Panc1 (cell line): ENCODE measurements around the gene PIM2.

Source experiments
- POLR2AphosphoS5 ChIP-seq: IDR thresholded peaks from 2 replicates; pipeline ENCODE4 v1.6.1; 2012; ENCODE audit warnings: mild to moderate bottlenecking, low read depth, low read length, moderate library complexity
- TF ChIP-seq, protein P1 (sequence below): fragments of 450-650 bp; IDR thresholded peaks from 2 replicates; pipeline ENCODE4 v1.5.1; 2017; ENCODE audit warnings: mild to moderate bottlenecking
- TF ChIP-seq, protein P2 (sequence below), 2 experiments: IDR thresholded peaks; 2 replicates each; pipeline ENCODE4 v1.6.1; 2011 to 2012; ENCODE audit warnings: low read depth in 2 of 2, control low read depth in 1 of 2, low read length in 1 of 2, mild to moderate bottlenecking in 1 of 2, moderate library complexity in 1 of 2; ENCODE audit not compliant: insufficient read depth in 1 of 2

DNA sequence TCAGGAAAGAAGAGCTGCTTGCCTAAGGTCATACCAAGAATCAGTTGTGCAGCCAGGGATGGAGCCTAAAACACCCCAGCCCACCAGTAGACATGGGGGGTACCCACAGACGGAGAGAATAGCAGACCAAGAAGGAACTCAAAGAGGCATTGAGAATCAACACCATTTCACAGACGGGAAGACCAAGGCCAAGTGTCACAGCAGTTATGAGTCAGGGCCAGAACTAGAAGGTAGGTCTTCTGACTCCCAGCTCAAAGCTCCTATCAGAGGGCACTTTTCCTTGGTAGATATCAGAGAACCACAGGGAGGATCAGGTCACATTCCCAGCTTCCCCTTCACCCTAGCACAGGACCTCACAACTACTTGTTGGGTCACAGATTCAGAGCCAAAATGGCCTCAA lies 24.1 kb upstream of the PIM2 start:
- TF ChIP-seq, protein P1, sequence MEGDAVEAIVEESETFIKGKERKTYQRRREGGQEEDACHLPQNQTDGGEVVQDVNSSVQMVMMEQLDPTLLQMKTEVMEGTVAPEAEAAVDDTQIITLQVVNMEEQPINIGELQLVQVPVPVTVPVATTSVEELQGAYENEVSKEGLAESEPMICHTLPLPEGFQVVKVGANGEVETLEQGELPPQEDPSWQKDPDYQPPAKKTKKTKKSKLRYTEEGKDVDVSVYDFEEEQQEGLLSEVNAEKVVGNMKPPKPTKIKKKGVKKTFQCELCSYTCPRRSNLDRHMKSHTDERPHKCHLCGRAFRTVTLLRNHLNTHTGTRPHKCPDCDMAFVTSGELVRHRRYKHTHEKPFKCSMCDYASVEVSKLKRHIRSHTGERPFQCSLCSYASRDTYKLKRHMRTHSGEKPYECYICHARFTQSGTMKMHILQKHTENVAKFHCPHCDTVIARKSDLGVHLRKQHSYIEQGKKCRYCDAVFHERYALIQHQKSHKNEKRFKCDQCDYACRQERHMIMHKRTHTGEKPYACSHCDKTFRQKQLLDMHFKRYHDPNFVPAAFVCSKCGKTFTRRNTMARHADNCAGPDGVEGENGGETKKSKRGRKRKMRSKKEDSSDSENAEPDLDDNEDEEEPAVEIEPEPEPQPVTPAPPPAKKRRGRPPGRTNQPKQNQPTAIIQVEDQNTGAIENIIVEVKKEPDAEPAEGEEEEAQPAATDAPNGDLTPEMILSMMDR, result no peak
- TF ChIP-seq POLR2AphosphoS5, result no peak
- TF ChIP-seq, protein P2, sequence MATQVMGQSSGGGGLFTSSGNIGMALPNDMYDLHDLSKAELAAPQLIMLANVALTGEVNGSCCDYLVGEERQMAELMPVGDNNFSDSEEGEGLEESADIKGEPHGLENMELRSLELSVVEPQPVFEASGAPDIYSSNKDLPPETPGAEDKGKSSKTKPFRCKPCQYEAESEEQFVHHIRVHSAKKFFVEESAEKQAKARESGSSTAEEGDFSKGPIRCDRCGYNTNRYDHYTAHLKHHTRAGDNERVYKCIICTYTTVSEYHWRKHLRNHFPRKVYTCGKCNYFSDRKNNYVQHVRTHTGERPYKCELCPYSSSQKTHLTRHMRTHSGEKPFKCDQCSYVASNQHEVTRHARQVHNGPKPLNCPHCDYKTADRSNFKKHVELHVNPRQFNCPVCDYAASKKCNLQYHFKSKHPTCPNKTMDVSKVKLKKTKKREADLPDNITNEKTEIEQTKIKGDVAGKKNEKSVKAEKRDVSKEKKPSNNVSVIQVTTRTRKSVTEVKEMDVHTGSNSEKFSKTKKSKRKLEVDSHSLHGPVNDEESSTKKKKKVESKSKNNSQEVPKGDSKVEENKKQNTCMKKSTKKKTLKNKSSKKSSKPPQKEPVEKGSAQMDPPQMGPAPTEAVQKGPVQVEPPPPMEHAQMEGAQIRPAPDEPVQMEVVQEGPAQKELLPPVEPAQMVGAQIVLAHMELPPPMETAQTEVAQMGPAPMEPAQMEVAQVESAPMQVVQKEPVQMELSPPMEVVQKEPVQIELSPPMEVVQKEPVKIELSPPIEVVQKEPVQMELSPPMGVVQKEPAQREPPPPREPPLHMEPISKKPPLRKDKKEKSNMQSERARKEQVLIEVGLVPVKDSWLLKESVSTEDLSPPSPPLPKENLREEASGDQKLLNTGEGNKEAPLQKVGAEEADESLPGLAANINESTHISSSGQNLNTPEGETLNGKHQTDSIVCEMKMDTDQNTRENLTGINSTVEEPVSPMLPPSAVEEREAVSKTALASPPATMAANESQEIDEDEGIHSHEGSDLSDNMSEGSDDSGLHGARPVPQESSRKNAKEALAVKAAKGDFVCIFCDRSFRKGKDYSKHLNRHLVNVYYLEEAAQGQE (IDR thresholded peaks at IDR 0.05; ENCODE audit: insufficient read depth in 1 of 2, low read depth in 2 of 2, low read length in 1 of 2), result no peak
